ENCODE measurements around the gene POLN.

Gene POLN

GRCh38 chr4:2103127-2103842, 138.6 kb downstream of the POLN start:
- no peak for DNase-seq

GRCh38 chr4:2102045-2102883, 139.7 kb downstream of the POLN start:
- DNase-seq: no peak

DNA sequence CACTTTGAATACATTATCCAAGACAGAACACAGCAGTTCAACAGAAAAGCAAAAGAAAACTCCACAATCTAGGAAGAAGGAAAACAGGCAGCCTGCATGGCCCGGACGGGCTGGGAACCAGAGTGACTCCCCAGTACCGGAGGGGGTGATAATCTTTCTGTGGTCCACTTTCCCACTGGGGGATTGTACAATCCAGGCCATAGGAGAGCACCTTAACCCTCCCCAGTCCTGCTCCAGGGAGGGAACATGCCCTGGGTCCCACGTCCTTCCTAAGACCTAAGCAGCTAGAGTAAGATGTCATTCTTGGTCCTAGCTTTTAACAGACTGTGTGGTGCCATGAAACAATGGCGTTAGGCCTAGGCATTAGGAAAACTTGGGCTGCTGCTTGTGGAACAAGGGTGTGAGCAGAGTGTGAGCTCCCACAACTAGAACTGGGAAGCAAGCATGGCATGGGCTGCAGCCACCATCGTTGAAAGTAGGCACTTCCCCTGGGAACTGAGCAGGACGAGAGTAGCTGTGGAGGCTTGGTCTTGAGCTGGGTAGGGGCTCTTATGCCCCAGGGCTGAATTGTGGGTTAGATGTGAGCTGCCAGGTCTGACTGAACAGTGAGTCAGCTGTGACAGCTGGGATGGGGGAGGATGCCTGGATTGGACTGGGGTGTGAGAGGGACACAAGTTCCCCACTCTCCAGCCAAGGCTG, 140.4 kb downstream of the POLN start:
- no peak for DNase-seq

GRCh38 chr4:2096073-2096609, 145.8 kb downstream of the POLN start:
- DNase-seq: no peak

DNA sequence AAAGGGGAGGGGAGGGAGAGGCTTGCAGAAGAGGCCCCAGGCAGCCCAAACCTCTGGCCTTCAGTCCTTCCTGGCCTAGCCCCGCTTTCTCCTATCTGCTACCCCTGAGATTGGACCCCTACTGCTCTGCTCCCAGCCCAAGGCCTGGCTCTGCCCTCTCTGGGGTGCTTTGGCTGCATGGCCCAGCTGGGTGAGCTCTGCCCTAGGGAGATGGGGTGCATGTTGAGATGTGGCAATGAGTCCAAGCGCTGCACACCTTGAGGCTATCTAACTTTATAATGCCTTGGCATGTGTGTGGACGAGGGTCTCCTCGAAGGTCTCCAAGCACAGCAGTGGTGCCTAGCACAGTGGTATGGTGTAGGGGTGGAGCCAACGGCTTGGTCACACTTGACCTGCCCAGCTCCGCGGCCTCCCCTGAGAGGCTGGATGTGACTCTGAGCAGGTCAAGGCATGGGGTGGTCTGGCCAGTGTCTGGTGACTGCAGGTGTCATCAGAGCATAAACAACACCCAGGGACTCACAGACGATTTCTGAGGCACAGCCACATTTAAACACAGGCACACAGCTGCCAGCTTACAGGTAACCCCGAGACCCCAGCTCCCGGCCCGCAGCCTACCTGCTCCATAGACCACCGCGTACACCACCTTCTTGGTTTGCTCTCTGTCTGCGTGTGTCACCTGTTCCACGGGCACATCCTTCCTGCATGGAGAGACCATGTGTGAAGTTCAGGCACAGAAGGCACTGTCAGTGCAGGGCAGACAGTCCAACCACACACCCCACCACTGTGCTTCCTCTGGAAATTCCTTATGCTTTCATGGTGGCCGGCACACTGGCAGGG, 146.5 kb downstream of the POLN start:
- no peak for DNase-seq

DNA sequence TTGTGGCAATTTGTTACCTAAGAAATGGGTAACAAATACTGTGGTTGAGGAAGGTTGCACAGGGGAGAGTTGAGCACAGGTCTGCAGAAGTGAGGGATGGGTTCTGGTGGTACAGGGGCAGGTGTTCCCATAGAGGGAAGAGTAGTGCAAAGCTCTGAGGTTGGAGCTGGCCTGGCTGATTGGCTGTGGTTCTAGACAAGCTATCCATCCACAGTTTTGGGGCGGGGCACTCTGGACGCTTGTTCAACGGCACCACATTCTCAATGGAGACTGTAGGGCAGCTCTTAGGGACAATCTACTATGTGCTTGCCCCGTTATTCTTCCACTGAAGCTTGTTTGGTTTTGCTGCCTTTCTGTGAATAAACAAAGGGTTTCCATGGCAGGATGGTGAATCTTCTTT, 147.4 kb downstream of the POLN start:
- no peak for DNase-seq

DNA sequence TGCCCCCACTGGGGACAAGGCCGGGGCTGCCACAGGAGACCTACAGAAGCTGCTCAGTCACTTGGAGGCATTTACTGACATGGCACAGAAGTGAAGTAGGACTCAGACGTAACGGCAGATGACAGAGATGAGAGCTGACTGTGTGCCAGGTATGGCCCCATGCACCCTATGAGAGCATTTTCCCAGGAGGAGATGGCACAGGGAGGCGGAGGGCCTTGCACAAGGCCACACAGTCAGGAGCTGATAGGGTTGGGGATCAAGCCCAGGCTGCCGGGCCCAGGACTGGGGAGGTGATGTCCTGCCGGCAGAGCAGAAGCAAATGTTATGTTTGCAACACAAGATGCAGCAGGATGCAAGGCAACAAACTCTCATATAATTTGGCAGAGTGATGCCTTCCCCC, 148.7 kb downstream of the POLN start:
- no peak for DNase-seq

- DNase-seq: no peak
Measured at GRCh38 chr4:2092669-2093053, 149.3 kb downstream of the POLN start.

- DNase-seq: no peak
Measured at GRCh38 chr4:2091990-2092668, 149.8 kb downstream of the POLN start.

GRCh38 chr4:2090642-2091041, 151.3 kb downstream of the POLN start:
- no peak for DNase-seq

DNA sequence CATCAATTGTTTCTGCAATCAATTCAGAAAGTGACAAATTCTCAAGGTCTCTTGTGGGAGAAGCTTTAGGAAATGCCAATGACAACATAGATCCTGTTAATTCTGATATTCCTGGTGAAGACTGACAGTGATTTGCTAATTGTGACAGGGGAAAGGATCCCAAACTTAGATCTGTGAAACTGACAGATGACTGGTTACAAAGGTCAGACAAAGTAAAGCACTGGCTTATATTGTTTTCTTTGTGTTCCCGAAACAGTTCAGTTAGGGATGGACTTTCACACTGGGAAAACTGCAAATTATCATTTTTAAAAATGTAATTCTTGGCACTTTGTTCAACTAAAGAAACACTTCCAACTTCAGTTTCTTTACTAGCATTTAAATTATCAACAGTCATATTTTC, 152.7 kb downstream of the POLN start:
- no peak for DNase-seq

GRCh38 chr4:2087170-2087569, 154.8 kb downstream of the POLN start:
- no peak for DNase-seq

GRCh38 chr4:2085496-2085901, 156.4 kb downstream of the POLN start:
- DNase-seq: peak; percentile 7

DNA sequence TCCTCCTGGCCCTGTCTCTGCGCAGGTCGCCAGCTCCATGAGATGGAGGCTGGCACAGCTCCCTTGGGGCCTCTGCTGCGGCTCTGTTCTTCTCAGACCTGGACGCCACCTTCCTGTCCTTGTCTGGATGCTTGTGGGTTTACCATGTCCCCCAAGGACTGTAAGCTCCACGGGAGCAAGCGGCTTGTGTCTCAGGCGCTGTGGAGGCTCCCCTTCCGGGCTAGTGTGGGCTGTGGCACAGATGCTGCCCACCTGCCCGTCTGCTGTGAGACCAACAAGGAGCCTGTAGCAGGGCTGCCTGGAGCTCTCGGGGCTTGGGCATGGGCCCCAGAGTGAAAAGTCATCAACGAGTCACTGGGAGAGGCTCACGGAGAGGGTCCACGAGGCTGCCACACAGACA, 157.6 kb downstream of the POLN start:
- no peak for DNase-seq

GRCh38 chr4:2083826-2084160, 158.1 kb downstream of the POLN start:
- no peak for DNase-seq

DNA sequence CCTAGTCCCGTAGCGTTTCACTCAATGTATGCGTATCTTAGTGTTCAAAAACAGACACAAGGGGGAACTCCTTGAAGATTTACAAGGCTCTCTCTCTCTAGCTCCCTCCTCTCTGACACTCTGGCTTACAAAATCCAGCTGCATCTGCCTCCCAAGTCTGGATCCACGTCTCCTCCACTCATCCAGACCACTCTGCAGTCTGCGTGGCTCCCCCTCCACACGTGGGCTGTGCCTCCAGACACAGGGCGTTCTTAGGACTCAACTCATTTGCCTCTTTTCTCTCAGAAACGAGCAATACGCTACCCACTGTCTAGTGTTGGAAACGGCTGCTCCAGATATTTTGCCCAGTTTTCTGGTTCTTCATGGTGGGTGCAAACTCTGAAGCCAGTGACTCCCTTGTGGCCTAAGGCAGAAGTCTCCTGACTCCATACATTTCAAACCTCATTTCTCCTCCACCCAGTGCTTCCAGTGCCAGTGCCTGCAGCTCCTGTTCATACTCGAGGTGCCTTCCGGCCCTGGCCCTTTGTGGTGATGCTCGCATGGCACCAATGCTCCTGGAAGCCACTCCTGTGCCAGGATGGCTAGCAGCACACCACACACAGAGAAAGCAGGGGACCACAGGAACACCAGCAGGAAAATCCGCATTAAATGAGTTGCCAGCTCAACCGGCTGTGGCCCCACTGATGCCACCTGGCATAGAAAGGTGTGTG, 158.7 kb downstream of the POLN start:
- DNase-seq: no peak

- DNase-seq: no peak
Measured at GRCh38 chr4:2082627-2083026, 159.3 kb downstream of the POLN start.

- no peak for DNase-seq
Measured at GRCh38 chr4:2082118-2082517, 159.8 kb downstream of the POLN start.

GRCh38 chr4:2081540-2081939, 160.4 kb downstream of the POLN start:
- DNase-seq: peak; percentile 7

GRCh38 chr4:2080429-2081300, 161.3 kb downstream of the POLN start:
- peak; percentile 9 for DNase-seq

All from activated naive CD4-positive, alpha-beta T cell treated with anti-CD3 and anti-CD28 coated beads, Interleukin-2, amount 50 U/mL, for 16 hours (primary cell).